ENCODE measurements around the gene RPL31. TPM values are rescaled to one million over a fixed set of nuclear protein-coding genes. Genes with fewer than 3 reads are reported as not detected.

RPL31 gene
- 100 to 1,000 TPM; 316 to 425 TPM for total RNA-seq

DNA sequence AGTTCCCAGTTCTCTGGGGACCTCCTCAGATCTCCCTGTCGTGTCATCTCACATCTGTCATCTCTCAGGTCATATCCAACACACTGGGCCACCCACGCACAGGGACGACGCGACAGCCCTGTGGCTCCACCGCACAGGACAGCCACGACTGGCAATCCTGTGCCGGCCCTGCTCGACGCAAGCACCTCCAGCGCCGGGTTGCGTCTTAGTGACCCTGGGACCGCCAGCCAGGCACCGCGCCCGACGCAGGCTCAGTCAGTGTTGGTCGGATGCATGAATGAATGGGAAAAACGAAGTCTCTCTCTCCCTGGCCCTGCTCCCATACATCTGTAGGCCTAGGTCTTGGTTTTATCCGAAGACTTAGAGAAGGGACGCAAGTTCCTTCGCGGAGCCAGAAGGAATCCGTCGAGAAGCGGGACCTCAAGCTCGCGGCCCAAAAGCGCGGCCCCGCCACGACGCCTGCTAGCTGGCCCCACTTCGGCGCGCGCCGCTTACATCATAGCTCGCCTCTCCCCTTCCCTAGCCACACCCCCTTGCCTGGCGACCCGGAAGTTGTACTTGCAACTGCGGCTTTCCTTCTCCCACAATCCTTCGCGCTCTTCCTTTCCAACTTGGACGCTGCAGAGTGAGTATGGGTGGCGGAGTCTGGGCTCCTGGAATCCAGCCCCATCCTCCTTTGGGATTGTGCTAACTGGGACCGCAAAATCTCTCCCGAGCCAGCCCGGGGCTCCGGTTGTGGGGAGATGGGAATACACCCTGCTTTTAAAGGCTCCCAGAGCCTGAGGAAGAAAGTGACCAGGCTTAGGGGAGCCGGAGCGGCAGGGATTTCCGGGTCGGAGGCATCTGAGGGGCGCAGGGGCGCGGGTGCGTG is at the start of gene RPL31:
Gene RPL31 (plus strand): TSS at position 599 of the 871 bp plus-strand sequence. CDS start 413 bp downstream, outside the sequence.
- Histone ChIP-seq H3K4me3 (peak within 1 kb of the TSS; percentile 93 to 96), H3K36me3 (replicated peaks in 1 of 2; ENCODE audit: insufficient read depth in 1 of 2, low read depth in 2 of 2) (peaks cover 14 to 23% of the 10 kb centered on the region in 2 donors), H3K4me1 (peaks cover 36% of the 10 kb centered on the region), H3K27ac (peak within 1 kb of the TSS; percentile 70 to 92 (median 88)), H3K27me3 (no peaks in the 10 kb centered on the region), H3K9me3 (no peaks in the 10 kb centered on the region)
- peak; percentile 98 for ATAC-seq
- WGBS, 2 donors = 4 to 9% methylated on average over 20 to 59 of the region's 59 CpGs
- TF ChIP-seq, protein P1, sequence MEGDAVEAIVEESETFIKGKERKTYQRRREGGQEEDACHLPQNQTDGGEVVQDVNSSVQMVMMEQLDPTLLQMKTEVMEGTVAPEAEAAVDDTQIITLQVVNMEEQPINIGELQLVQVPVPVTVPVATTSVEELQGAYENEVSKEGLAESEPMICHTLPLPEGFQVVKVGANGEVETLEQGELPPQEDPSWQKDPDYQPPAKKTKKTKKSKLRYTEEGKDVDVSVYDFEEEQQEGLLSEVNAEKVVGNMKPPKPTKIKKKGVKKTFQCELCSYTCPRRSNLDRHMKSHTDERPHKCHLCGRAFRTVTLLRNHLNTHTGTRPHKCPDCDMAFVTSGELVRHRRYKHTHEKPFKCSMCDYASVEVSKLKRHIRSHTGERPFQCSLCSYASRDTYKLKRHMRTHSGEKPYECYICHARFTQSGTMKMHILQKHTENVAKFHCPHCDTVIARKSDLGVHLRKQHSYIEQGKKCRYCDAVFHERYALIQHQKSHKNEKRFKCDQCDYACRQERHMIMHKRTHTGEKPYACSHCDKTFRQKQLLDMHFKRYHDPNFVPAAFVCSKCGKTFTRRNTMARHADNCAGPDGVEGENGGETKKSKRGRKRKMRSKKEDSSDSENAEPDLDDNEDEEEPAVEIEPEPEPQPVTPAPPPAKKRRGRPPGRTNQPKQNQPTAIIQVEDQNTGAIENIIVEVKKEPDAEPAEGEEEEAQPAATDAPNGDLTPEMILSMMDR (IDR thresholded peaks at IDR 0.05) = no peak
- TF ChIP-seq POLR2A (IDR thresholded peaks at IDR 0.05) = peak; percentile 72 to 93 (median 92)
- intact Hi-C loops (cut with DNase I) = no loop called here
- peak; percentile 96 to 98 (median 98) for DNase-seq

DNA sequence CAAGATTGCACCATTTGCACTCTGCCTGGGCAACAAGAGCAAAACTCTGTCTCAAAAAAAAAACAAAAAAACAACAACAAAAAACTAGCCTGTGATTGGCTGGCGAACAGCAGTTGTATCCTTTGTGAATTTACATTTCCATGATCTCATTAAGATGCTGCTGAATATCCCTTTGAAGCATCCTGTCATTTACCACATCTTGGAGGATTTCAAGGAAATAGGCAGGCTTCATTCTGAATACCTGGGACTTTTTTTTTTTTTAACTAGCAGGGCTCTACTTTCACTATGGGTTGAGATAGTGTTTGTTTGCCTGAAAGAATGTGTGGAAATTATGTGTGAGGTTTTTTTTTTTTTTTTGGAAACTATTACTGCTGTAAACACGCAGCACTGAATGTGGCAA is 49.6 kb upstream of the RPL31 start:
- WGBS, 2 donors = 94 to 98% methylated on average over 2 of the region's 2 CpGs
- no peak for TF ChIP-seq POLR2A (IDR thresholded peaks at IDR 0.05)
- TF ChIP-seq, protein P1 (IDR thresholded peaks at IDR 0.05) = no peak

DNA sequence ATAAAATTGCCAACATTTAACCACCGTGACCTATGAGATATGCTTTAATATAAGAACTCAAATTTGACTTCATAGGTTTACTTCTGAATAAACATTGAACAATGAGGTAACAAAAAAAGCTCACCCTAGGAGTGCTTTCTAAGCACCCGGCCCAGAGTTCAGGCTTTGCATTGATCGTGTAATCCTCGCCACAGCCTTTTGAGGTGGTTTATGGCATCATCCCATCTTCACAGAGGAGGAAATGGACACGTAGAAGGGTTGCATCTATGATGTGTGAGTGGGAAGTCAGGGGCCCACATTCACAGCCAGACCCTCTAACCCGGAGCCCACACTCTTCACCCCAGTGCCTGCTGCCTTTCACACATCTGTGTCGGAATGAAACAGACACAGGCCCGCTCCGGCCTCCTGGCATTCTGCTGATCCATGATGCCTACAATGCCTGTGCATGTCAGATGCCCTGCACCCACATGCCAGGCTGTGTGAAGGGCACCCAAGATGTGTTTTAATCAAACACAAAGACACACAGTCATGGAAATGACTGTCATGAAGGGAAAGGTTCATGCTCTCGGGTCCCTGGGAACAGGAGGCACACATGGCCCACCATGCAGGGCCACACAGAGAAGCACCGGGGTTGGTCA is 48.6 kb upstream of the RPL31 start:
- TF ChIP-seq, protein P1 (IDR thresholded peaks at IDR 0.05) = no peak
- no peak for TF ChIP-seq POLR2A (IDR thresholded peaks at IDR 0.05)
- peaks cover 0 to 3% of the 10 kb centered on the region in 2 donors for H3K36me3 ChIP-seq (replicated peaks in 1 of 2; ENCODE audit: insufficient read depth in 1 of 2, low read depth in 2 of 2)
- intact Hi-C loops (cut with DNase I) = no loop called here
- H3K4me3 ChIP-seq = no peak overlapping the region
- no peaks in the 10 kb centered on the region for H3K9me3 ChIP-seq
- WGBS, 2 donors = 88 to 95% methylated on average over 8 to 11 of the region's 11 CpGs
- H3K27me3 ChIP-seq = no peaks in the 10 kb centered on the region
- DNase-seq (no peak), ATAC-seq (no peak)
- no peak overlapping the region for H3K27ac ChIP-seq
- H3K4me1 ChIP-seq = peaks cover 16% of the 10 kb centered on the region

More for the DNA sequence above, 49.6 kb upstream of the RPL31 start:
- peaks cover 0 to 3% of the 10 kb centered on the region in 2 donors for H3K36me3 ChIP-seq (replicated peaks in 1 of 2; ENCODE audit: insufficient read depth in 1 of 2, low read depth in 2 of 2)
- no peaks in the 10 kb centered on the region for H3K27me3 ChIP-seq
- ATAC-seq = no peak
- no peak overlapping the region for H3K27ac ChIP-seq
- intact Hi-C loops (cut with DNase I) = no loop called here
- DNase-seq = no peak
- no peaks in the 10 kb centered on the region for H3K9me3 ChIP-seq
- no peak overlapping the region for H3K4me3 ChIP-seq
- H3K4me1 ChIP-seq = peaks cover 10% of the 10 kb centered on the region

DNA sequence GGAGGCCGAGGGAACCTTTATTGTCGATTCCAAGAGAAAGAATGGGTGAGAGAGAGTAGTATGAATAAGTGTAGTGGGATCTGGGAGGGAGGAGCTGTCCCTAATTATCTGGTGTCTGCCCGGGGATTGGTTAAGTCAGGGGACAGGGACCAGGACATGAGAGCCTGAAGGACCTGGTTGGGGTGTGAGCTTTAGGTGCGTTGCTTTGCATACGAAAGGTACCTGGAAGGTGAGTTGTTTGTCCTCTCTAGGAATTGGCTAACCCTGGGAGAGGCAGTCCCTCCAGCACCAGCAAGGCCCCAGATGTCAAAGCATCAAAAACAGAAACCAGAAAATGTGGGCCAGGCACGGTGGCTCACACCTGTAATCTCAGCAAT is 48.1 kb upstream of the RPL31 start:
- no peaks in the 10 kb centered on the region for H3K9me3 ChIP-seq
- ATAC-seq (no peak), DNase-seq (no peak)
- TF ChIP-seq POLR2A (IDR thresholded peaks at IDR 0.05) = no peak
- H3K36me3 ChIP-seq (replicated peaks in 1 of 2; ENCODE audit: insufficient read depth in 1 of 2, low read depth in 2 of 2) = peaks cover 0 to 3% of the 10 kb centered on the region in 2 donors
- 93 to 95% methylated on average over 6 of the region's 6 CpGs for WGBS, 2 donors
- no peaks in the 10 kb centered on the region for H3K27me3 ChIP-seq
- H3K4me1 ChIP-seq = peaks cover 21% of the 10 kb centered on the region
- H3K27ac ChIP-seq = no peak overlapping the region
- no peak overlapping the region for H3K4me3 ChIP-seq
- intact Hi-C loops (cut with DNase I) = no loop called here

DNA sequence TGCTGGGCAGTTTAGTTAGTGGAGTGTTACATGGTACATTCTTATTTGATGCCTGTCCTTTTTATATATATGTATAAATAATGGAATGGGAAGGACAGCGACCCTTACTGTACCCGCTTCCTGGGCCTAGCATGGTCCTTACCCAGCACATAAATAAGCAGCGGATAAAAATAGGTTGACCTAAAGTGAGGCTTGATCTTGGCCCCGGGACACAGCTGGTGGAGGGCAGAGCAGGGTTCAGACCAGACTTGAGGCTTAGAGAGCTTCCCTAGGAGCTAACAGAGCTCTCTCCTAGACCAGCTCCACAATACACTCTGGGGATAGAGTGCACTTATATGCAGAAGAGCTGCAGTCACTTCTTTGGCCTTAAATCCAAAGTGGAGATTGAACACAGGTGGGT is 46.9 kb upstream of the RPL31 start:
- Histone ChIP-seq H3K27ac (no peak overlapping the region), H3K9me3 (no peaks in the 10 kb centered on the region), H3K4me1 (peaks cover 25% of the 10 kb centered on the region), H3K4me3 (no peak overlapping the region), H3K27me3 (no peaks in the 10 kb centered on the region), H3K36me3 (replicated peaks in 1 of 2; ENCODE audit: insufficient read depth in 1 of 2, low read depth in 2 of 2) (no peaks in the 10 kb centered on the region)
- no peak for ATAC-seq
- intact Hi-C loops (cut with DNase I) = no loop called here
- no peak for DNase-seq
- no peak for TF ChIP-seq POLR2A (IDR thresholded peaks at IDR 0.05)
- TF ChIP-seq, protein P1 (IDR thresholded peaks at IDR 0.05) = no peak
- 89 to 98% methylated on average over 4 of the region's 4 CpGs for WGBS, 2 donors
